Esophagus mucosa (tissue), 1 donor: Measurements from ENCODE around the gene USP5. TPM values are rescaled to one million over a fixed set of nuclear protein-coding genes. Genes with fewer than 3 reads are reported as not detected.
"Not testable (repeated sequence)": the region's sequence is repeated elsewhere in the genome, so short reads cannot be mapped to it uniquely, and the experiment has no call there.

Experiments used
- ATAC-seq: fragments of 200-7000 bp; cut with Tn5 transposase; one replicate; pipeline ENCODE4 v1.9.1; 2020
- total RNA-seq: library from RNA; stranded (reverse); gene quantifications from one replicate; pipeline ENCODE4 v1.2.4, GENCODE V29; 2023
- donor health status: DM: yes; HTN: yes; CAD: no.

USP5 gene
- total RNA-seq, 1 donor from 2014 or later, result 91.1 TPM

DNA sequence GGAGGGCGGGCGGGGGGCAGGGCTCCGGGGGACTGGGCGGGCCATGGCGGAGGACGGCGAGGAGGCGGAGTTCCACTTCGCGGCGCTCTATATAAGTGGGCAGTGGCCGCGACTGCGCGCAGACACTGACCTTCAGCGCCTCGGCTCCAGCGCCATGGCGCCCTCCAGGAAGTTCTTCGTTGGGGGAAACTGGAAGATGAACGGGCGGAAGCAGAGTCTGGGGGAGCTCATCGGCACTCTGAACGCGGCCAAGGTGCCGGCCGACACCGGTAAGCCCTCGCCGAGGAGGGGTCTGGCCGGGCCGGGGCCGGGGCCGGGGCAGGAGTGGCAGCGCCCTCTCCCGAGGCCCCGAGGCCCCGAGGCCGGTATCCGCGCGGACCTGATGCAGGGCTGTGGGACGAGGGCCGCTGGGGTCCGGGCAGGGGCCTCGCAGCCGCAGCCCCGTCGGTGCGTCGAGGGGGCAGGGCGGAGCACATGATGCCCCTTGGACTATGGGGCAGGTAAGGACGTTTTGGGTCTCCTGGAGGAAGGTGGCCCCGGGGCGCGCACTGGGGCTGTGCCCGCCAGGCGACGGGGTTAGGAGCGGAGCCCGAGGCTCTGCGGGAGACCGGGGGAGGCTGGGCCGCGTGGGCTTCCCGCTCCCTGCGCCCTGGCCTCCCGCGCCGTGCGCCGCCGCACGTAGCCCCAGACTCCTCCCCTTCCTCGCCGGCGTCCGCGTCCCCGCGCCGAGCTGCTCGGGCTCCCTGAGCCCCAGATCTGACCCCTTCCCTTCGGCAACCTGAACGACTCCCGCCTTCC, 15.7 kb downstream of the USP5 start, which contains the start of gene TPI1:
TPI1 (plus strand) TSS at position 119 of the 798 bp plus-strand sequence; CDS start at position 155, 36 bp downstream.
- ATAC-seq, result peak; percentile 80

- peak; percentile 1 for ATAC-seq
Observed at GRCh38 chr12:6868211-6869048, 16.5 kb downstream of the USP5 start.

GRCh38 chr12:6869049-6870021, 17.4 kb downstream of the USP5 start:
- ATAC-seq, result no peak

GRCh38 chr12:6870304-6870703, 18.4 kb downstream of the USP5 start:
- not testable (repeated sequence) for ATAC-seq

DNA sequence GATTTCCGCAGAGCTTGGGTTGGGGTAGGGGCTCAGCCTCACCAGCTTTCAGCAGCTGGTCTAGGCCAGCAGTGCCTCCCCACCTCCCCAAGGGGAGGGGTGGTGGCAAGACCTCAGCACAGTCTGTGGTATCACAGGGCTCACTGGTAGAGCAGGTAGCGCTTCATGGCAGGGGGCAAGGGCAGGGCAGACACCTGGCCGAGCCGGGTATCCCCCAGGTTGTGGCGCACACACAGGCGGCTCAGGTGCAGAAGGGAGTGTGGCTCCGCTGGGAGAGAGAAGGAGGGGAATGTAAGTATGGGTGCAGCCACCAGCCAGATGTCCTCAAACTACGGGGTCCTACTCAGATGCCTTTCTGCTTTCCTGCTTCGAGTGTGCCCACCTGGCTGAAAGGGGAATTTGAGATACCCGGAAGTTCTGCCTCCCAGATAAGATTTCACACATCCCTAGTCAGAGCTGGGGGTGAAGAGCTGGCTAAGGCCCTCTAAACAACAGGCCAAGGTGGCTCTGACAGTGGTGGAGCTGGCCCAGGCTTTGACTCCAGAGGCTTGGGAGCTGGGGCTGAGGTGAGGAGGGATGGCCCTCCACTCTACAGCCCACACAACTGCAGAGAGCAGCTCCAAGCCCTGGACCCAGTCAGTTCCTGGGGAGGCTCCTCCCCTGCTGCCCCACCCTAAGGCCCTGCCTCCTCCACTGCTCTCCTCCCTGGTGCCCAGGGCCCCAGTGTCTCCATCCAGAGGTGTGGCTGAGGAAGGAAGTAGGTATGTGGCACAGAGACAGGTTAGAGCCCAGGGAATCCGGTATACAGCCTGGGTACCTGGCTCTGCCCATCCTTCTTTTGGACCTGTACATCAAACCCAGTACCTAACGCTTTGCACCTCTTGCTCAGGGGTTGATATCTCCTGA, 19.4 kb downstream of the USP5 start:
- peak; percentile 53 for ATAC-seq

GRCh38 chr12:6872073-6873048, 20.4 kb downstream of the USP5 start:
- peak; percentile 60 for ATAC-seq

GRCh38 chr12:6873094-6874014, 21.4 kb downstream of the USP5 start, which contains the start of gene SPSB2:
Gene SPSB2 (minus strand): TSS chr12:6873303. CDS start chr12:6872901, 402 bp downstream.
- ATAC-seq, result peak; percentile 90

GRCh38 chr12:6874015-6874368, 22.0 kb downstream of the USP5 start:
- not testable (repeated sequence) for ATAC-seq

- not testable (repeated sequence) for ATAC-seq
Observed at GRCh38 chr12:6879824-6880223, 27.9 kb downstream of the USP5 start.

- no peak for ATAC-seq
Observed at GRCh38 chr12:6883252-6883651, 31.3 kb downstream of the USP5 start.

GRCh38 chr12:6883683-6884082, 31.7 kb downstream of the USP5 start:
- ATAC-seq, result no peak

GRCh38 chr12:6884539-6884938, 32.6 kb downstream of the USP5 start:
- no peak for ATAC-seq

- ATAC-seq, result not testable (repeated sequence)
Observed at GRCh38 chr12:6886206-6886999, 34.5 kb downstream of the USP5 start.

DNA sequence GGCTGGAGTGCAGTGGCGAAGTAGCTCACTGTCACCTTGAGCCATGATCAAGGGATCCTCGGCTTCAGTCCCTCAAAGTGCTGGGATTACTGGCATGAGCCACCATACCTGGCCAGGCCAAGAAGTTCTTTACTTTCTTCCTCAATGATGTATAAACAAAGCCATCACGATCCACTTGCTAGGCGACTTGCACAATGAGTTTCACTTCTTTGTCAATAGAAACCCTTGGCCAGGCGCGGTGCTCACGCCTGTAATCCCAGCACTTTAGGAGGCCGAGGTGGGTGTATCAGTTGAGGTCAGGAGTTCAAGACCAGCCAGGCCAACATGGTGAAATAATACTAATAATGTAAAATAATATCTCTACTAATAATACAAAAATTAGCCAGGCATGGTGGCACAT, 35.5 kb downstream of the USP5 start:
- ATAC-seq, result no peak

- ATAC-seq, result no peak
Observed at GRCh38 chr12:6888360-6888759, 36.4 kb downstream of the USP5 start.

- ATAC-seq, result not testable (repeated sequence)
Observed at GRCh38 chr12:6888794-6889193, 36.8 kb downstream of the USP5 start.

GRCh38 chr12:6889775-6890573, 38.0 kb downstream of the USP5 start:
- not testable (repeated sequence) for ATAC-seq
